Fibroblast of the aortic adventitia (primary cell): ENCODE data around the gene CREM. TPM values are rescaled to one million over a fixed set of nuclear protein-coding genes. Genes with fewer than 3 reads are reported as not detected.
A peak's percentile ranks its signal among the peaks of the same experiment; 100 is the strongest.

Source experiments
- DNase-seq: peaks from one replicate; pipeline ENCODE4 v3.0.0-alpha.2; 2010; ENCODE audit warnings: low read depth
- H3K4me3 ChIP-seq: 2 replicates; pipeline ENCODE4 v1.5.1; 2011; ENCODE audit warnings: low read depth, mild to moderate bottlenecking, control low read depth, low read length, moderate library complexity
- total RNA-seq: library from RNA; depleted of rRNA; stranded (reverse); fragments of >200 nt; gene quantifications from 2 replicates; pipeline ENCODE4 v1.2.3, GENCODE V29; 2012; ENCODE audit warnings: low replicate concordance
- TF ChIP-seq, protein P1 (sequence below): IDR thresholded peaks from 2 replicates; pipeline ENCODE4 v1.5.1; 2011; ENCODE audit warnings: mild to moderate bottlenecking, low read length, control low read depth, inconsistent platforms; ENCODE audit not compliant: insufficient read depth

Gene CREM
- total RNA-seq, 1 donor = 27.2 TPM

DNA sequence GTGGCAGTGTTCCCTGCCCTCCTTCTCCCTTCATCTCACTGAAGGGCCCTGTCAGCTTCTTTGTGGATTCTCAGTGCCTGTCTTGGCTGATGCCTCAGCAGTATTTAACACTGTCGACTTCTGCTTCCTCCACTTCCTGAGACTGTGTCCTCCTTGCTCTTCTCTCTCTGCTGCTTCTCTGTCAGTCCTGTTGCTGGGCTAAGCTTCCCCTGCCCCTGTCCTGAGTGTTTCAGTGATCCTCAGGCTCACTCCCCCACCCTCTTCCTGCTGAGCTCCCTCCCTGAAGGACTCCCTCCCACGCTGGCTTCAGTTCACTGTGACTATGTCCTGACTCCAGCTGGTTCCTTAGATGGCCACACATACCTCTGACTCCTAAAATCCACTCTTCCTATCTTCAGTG lies 64.9 kb downstream of the CREM start:
- no peak for DNase-seq
- no peak overlapping the region for H3K4me3 ChIP-seq
- TF ChIP-seq, protein P1, sequence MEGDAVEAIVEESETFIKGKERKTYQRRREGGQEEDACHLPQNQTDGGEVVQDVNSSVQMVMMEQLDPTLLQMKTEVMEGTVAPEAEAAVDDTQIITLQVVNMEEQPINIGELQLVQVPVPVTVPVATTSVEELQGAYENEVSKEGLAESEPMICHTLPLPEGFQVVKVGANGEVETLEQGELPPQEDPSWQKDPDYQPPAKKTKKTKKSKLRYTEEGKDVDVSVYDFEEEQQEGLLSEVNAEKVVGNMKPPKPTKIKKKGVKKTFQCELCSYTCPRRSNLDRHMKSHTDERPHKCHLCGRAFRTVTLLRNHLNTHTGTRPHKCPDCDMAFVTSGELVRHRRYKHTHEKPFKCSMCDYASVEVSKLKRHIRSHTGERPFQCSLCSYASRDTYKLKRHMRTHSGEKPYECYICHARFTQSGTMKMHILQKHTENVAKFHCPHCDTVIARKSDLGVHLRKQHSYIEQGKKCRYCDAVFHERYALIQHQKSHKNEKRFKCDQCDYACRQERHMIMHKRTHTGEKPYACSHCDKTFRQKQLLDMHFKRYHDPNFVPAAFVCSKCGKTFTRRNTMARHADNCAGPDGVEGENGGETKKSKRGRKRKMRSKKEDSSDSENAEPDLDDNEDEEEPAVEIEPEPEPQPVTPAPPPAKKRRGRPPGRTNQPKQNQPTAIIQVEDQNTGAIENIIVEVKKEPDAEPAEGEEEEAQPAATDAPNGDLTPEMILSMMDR = no peak

DNA sequence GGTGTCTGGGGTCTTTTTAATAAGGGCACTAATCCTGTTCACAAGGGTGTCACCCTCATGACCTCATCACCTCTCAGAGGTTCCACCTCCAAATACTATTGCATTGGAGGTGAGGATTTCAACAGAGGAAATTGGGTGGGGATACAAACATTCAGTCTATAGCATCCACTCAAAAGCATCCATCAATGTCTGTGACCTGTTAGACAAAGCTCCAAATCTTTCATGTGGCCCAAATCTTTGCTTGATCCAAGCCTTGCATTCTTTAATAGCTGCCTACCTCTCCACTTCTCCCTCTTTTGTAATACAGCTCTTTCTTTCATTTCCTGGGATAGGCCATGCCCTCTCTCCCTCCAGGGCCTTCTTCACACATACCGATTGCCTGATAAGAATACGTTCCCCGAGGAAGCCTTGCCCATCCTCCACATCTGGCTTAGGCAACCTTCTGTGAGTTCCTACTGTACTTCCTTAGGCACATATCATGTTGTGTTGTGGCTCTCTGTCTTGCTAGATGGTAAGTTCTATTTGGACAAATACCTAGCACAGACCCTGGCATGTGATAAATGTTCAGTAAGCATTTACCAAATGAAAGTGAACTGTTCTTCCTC lies 66.1 kb downstream of the CREM start:
- no peak overlapping the region for H3K4me3 ChIP-seq
- TF ChIP-seq, protein P1 = no peak
- DNase-seq = peak; percentile 40

GRCh38 chr10:35194471-35194870 lies 67.8 kb downstream of the CREM start:
- TF ChIP-seq, protein P1 = no peak
- DNase-seq = peak; percentile 57
- no peak overlapping the region for H3K4me3 ChIP-seq

DNA sequence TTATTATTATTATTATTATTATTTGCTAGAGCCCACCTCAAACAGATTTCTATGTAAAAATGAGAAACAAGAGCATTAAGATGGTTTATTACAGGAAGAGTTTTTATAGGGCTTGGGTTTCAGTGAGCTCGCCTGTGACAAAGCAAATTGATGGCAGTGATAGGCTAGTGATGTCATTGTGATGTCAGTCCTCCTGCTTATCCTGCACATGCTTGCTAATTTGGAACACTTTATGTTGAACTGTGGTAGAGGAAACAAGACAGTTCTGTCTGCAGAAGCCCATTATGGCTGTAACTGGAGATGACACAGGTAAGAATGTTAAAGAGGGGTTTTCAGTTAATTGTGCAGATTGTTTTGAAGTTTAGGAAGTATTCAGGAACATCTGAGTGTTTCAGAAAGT lies 68.3 kb downstream of the CREM start:
- H3K4me3 ChIP-seq = peak overlapping the region; percentile 58
- peak; percentile 74 for DNase-seq
- TF ChIP-seq, protein P1 = no peak

DNA sequence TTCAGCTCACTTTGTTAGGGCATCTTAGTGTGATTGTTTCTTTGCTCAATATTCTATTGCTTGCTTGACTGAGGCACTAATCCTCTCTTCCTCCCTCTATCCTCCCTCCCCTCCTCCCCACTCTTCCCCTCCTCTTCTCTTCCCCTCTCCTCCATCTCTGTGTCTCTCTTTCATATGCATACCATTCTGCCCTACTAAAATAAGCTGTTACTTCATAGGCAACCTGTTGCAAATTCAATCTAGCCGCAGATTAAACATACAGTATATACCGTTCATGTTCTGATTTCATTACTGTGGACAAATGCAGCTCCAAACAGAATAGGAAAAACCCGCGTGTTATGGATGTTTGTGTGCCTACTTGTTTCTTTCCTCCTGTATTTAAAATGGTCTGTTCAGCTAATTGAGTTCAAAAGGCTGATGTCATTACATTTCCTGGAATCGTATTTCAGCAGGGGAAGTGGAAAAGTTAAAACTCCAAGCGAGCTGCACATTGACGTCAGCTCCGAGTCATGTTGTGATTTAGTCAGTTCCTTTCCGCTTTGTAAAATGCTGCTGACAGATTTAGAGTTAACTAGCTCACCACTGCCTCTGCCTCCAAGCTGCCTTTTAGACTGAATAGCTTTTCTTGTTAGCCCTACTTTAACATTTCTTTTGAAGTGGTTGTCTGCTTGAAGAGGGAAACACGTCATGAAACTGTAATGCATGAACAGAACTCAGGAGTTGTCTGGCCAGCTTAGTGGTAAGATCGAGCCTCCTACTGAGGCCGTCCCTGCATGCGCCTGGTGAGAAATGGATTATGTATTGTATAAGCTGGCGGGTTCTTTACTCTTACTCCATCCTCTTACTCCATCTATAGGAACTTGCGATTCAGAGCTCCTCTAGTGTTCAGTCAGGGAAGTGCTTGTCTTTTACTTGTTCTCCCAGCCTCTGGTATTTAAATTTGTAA lies 69.0 kb downstream of the CREM start:
- TF ChIP-seq, protein P1 = peak; percentile 90
- peak; percentile 98 for DNase-seq
- peak overlapping the region; percentile 58 for H3K4me3 ChIP-seq

DNA sequence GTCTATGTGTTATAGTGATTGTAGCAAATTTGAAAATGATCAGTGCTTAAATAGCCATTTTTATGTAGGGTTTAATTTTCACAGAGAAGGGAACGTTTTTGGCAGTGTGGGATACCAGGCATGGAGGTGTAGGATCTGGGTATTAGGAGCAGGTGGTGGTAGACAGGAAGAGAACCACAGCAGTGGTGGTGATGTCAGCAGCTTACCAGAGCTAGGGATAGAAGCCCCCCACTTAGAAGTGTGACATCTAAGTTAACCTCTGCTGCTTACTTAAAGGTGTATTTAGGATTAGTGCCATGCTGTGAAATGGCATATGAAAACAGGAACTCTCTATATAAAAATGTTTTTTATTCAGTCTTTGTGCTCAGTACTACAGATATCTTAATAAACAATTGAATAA lies 73.8 kb downstream of the CREM start:
- DNase-seq = no peak
- TF ChIP-seq, protein P1 = no peak
- H3K4me3 ChIP-seq = no peak overlapping the region
